Measurements from ENCODE around the gene CSNK1A1.
A peak's percentile ranks its signal among the peaks of the same experiment; 100 is the strongest.

DNA sequence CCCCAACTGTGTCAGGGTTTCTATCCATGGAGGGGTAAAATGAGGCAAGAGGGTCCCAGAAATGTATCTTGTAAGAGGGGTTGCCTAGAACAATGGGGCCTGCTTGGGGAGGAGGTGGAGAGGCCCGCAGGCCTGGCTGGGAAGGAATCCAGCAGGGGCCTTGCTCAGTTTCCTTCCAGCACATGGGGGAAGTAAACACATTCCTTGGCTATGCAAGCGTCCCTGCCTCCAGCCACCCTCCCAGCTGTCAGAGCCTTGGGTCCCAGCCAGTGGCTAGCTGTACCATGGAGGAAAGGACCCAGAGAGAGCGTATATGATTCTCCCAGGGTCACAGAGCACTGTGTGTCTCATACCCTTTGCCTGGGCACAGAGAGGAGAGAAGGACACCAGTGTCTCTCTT is 101.0 kb downstream of the CSNK1A1 start:
- no peak for TF ChIP-seq ZBTB33 (IDR thresholded peaks at IDR 0.05)
- TF ChIP-seq, protein P1, sequence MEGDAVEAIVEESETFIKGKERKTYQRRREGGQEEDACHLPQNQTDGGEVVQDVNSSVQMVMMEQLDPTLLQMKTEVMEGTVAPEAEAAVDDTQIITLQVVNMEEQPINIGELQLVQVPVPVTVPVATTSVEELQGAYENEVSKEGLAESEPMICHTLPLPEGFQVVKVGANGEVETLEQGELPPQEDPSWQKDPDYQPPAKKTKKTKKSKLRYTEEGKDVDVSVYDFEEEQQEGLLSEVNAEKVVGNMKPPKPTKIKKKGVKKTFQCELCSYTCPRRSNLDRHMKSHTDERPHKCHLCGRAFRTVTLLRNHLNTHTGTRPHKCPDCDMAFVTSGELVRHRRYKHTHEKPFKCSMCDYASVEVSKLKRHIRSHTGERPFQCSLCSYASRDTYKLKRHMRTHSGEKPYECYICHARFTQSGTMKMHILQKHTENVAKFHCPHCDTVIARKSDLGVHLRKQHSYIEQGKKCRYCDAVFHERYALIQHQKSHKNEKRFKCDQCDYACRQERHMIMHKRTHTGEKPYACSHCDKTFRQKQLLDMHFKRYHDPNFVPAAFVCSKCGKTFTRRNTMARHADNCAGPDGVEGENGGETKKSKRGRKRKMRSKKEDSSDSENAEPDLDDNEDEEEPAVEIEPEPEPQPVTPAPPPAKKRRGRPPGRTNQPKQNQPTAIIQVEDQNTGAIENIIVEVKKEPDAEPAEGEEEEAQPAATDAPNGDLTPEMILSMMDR (IDR thresholded peaks at IDR 0.05; ENCODE audit: low read depth, low read length, missing input control) = no peak
- no peak for TF ChIP-seq GABPA (IDR thresholded peaks at IDR 0.05 in 1 of 2, conservative IDR thresholded peaks at IDR 0.05 in 1 of 2)
- TF ChIP-seq, protein P2, sequence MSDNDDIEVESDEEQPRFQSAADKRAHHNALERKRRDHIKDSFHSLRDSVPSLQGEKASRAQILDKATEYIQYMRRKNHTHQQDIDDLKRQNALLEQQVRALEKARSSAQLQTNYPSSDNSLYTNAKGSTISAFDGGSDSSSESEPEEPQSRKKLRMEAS (IDR thresholded peaks at IDR 0.05) = peak; percentile 52

Data from liver (tissue), 3 donors.